Prostate gland (tissue), 2 donors: Measurements from ENCODE around the gene ABL2.

Experiments used
- POLR2A ChIP-seq: fragments of 450-650 bp; IDR thresholded peaks from one replicate; pipeline ENCODE4 v1.6.1; 2016; ENCODE audit warnings: antibody characterized with exemption, mild to moderate bottlenecking
- POLR2AphosphoS5 ChIP-seq: sonication (generic); formaldehyde crosslinking; IDR thresholded peaks from one replicate; pipeline ENCODE4 v1.6.1; 2017; ENCODE audit warnings: antibody characterized with exemption
- TF ChIP-seq, protein P1 (sequence below), 4 experiments: fragments of 200-600 bp in 2 of 4; fragments of 450-650 bp in 2 of 4; sonication (generic) in 2 of 4; IDR thresholded peaks; 1 replicate in 3 of 4; 2 replicates in 1 of 4; pipeline ENCODE4 v1.5.1; 2016 to 2019; ENCODE audit warnings: antibody characterized with exemption in 4 of 4, mild to moderate bottlenecking in 2 of 4, moderate library complexity in 2 of 4

DNA sequence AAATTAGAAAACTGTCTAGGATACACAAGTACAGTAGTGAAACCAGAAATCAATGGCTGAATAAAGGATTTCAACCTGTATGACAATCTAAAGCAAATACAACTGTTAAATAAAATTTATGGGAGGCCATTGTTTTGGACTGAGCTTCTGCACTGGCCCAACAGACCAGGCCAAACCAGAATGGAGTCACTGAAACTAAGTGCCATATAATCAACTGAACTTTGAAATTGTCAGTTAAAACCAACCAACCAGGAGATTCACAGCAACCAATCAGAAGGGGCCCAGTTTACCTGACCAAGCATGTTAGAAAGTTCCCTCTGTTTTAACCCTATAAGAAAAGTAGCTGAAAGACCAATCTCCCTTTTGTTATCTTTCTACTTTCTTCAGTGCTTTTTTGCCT lies 33.6 kb upstream of the ABL2 start:
- TF ChIP-seq POLR2AphosphoS5: no peak
- TF ChIP-seq POLR2A: no peak
- TF ChIP-seq, protein P1, sequence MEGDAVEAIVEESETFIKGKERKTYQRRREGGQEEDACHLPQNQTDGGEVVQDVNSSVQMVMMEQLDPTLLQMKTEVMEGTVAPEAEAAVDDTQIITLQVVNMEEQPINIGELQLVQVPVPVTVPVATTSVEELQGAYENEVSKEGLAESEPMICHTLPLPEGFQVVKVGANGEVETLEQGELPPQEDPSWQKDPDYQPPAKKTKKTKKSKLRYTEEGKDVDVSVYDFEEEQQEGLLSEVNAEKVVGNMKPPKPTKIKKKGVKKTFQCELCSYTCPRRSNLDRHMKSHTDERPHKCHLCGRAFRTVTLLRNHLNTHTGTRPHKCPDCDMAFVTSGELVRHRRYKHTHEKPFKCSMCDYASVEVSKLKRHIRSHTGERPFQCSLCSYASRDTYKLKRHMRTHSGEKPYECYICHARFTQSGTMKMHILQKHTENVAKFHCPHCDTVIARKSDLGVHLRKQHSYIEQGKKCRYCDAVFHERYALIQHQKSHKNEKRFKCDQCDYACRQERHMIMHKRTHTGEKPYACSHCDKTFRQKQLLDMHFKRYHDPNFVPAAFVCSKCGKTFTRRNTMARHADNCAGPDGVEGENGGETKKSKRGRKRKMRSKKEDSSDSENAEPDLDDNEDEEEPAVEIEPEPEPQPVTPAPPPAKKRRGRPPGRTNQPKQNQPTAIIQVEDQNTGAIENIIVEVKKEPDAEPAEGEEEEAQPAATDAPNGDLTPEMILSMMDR (IDR thresholded peaks at IDR 0.05): no peak
